NCI-H1092 (cell line): Measurements from ENCODE around the gene CPNE8.

Experiments
- DNase-seq: peaks from one replicate; lab custom pipeline; 2025; lab: John Stamatoyannopoulos, UW

Gene CPNE8

DNA sequence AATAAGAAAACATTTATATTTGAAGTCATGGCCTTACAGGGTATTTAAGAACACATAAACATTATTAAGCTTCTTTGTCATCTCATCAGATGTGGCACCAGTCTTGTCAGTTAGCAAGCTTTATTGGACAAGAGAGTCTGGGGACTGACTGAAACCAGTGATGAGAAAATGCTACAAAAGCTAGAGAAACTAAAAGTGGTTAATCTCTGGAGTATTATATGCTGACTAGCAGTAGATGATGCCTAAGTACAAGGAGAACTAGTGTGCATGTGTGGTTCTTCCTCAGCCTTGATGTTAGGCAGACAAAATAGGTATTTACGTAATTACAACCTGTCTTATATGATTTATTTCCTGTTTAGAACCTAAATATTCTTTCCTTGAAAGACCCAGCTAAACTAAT is 176.5 kb downstream of the CPNE8 start:
- DNase-seq = no peak

- DNase-seq = no peak
Observed at GRCh38 chr12:38721611-38722252, 183.7 kb downstream of the CPNE8 start.

- no peak for DNase-seq
Observed at GRCh38 chr12:38720661-38721060, 184.7 kb downstream of the CPNE8 start.

GRCh38 chr12:38713294-38713693 is 192.1 kb downstream of the CPNE8 start:
- no peak for DNase-seq

- no peak for DNase-seq
Observed at GRCh38 chr12:38711054-38711453, 194.3 kb downstream of the CPNE8 start.

GRCh38 chr12:38708466-38708865 is 196.9 kb downstream of the CPNE8 start:
- DNase-seq = no peak

DNA sequence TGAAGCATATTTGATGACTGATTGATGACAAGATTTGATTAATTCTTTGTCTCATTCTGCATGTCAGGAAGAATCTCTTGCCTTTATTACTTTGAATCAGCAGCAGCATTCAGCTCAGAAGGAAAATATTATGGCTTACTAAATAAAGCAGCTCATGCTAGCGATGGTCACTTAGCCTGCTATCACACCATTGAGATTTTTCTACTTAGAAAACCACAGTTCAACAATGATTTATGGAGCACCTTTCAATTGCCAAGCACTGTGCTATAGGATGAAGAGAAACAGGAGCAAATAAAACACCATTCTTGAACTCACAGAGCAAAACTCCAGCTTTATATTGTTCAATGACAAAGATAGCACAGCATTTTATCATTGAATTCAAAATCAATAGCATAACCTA is 197.7 kb downstream of the CPNE8 start:
- no peak for DNase-seq

DNA sequence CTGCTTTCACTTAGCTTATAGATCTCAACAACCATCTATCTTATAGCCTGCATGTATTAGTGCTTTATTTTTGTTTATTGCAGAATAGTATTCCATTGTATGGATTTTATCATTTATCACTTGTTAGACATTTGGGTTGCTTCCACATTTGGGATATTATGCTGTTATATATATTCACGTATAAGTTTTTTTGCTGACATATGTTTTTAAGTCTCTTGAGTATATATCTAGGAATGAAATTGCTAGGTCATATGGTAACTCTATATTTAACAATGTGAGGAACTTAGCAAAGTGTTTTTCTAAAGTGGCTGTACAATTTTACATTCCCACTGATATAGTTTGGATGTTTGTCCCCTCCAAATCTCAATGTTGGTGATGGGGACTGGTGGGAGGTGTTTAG is 208.1 kb downstream of the CPNE8 start:
- no peak for DNase-seq

DNA sequence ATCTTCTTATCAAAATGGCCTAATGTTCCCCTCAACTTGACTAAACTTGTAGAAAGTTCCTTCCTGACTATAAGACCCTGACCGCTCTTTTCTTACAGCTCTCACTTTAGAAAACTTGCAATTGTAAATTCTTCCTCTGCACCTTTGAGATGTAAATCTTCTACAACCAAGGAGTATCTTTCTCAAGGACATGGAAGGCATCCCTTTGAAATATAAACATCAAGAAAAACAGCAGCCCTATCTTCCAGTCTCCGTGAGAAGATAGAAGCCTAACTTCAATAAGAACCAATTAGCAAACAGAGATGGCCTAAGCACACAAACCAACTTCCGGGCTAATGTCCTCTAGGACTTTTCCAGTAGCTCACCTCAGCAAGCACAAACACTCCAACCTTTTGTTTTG is 210.3 kb downstream of the CPNE8 start:
- DNase-seq = no peak

- no peak for DNase-seq
Observed at GRCh38 chr12:38691164-38691563, 214.2 kb downstream of the CPNE8 start.

- DNase-seq = no peak
Observed at GRCh38 chr12:38690646-38691045, 214.7 kb downstream of the CPNE8 start.

- DNase-seq = no peak
Observed at GRCh38 chr12:38689704-38690103, 215.7 kb downstream of the CPNE8 start.

- DNase-seq = no peak
Observed at GRCh38 chr12:38689195-38689594, 216.2 kb downstream of the CPNE8 start.

DNA sequence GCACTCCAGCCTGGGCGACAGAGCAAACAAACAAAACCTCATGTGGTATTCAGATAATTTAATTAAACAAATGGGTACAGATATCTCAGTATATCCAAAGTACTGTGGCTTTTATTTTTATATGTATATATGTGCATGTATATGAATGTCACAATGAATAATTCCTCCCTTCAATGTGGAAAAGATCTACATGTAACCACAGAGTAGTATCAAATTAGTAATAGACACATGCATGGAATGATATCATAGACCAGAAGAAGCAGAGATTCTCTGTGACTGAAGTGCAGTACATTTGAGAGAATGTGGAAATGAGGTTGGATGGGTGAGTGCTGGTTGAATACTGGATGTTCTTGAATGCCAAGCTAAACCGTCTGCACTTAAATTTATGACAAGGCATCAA is 222.9 kb downstream of the CPNE8 start:
- no peak for DNase-seq

- DNase-seq = no peak
Observed at GRCh38 chr12:38669530-38669929, 235.9 kb downstream of the CPNE8 start.

DNA sequence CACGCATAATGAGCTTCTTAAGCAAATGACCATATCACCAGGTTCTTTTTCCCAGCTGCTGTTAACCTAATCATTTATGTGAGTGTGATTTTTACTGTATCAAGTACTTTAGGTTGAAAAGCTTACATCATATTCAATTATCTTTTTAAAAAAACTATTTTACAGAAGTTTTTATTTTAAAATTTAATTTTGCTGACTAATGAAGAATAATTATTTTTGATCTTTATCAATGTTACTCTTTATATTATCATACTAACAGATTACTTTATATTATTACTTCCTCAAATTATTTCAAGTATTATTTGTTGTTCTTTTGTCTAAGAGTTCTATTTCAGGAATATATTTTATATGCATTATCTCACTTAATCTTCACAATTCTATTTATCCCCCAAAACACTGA is 236.3 kb downstream of the CPNE8 start:
- no peak for DNase-seq

- DNase-seq = no peak
Observed at GRCh38 chr12:38666425-38666824, 239.0 kb downstream of the CPNE8 start.

DNA sequence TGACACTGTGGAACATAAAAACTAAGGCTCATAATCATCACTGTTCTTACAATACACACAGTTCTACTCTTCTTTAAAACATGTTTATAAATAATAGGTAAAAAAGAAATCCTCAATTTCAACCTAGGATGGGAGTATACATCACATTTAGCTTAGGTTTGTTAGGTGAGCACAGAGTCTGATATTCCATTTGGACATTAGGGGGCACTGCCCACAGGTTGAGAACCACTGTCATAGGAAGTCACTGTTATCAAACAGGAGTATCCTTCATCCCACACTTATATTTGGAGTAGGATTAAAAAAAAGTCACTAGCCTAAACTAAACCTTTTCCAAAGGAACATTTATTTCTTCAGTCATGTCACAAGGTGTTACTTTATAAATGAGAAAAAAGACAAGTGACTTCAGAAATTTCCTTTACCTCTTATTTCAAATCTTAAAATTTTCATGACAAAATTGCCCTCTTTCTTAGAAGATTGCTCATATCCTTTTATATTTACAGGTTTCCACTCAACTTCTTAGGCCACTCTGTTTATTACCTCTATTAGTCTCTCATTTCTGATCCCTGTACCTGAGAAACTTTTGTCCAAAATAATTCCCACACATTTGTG is 240.6 kb downstream of the CPNE8 start:
- DNase-seq = no peak

DNA sequence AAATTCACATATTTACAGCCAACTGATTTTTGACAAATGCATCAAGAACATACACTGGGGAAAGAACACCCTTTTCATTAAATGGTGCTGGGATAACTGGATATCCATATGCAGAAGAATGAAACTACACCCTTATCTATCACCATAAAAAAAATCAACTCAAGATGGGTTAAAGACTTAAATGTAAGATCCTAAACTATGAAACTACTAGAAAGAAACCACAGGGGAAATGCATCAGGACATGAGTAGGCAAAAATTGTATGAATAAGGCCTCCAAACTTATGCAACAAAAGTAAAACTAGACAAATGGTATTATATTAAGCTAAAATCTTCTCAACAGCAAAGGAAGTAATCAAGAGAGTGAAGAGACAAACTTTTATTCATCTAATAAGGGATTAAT is 242.6 kb downstream of the CPNE8 start:
- DNase-seq = no peak

- no peak for DNase-seq
Observed at GRCh38 chr12:38653650-38654049, 251.7 kb downstream of the CPNE8 start.

DNA sequence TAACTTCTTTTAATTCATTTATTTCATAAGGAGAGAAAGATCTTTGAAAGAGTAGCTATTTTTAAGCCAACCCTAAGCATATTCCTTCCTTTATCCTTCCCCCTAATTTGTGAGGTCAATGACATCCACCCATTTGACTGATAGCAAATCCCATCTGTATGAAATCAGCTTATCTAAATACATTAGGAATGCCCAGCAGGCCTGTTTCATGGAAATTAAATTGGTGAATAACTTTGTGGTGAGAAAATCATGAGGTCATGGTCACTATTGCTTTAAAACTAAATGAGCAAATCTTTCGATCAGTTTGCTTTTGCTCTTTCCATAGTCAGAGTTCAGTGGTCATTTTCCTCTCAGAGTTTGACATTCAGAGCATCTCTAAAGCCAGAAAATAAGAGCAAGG is 256.6 kb downstream of the CPNE8 start:
- DNase-seq = no peak

DNA sequence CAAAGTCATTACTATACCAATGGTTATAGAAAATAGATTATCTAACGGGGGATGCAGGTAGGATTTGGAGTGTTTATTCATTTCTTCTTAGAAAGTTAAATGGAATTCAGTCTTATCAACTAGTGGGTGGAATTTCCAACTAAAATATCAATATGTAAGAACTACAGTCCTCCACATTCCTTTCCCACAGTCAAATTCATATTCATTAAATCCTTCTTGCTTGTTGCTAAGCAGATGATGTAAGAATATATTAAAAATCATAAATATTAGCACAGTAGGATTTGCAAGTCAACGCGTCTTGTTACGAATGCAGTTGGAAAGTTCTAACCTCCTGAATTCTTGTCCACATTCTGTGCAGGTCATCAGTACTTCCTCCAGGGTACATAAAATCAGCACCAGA is 259.2 kb downstream of the CPNE8 start:
- no peak for DNase-seq

GRCh38 chr12:38639625-38640024 is 265.8 kb downstream of the CPNE8 start:
- DNase-seq = no peak

- no peak for DNase-seq
Observed at GRCh38 chr12:38638401-38638800, 267.0 kb downstream of the CPNE8 start.
